ENCODE results near the gene PAM16.

DNA sequence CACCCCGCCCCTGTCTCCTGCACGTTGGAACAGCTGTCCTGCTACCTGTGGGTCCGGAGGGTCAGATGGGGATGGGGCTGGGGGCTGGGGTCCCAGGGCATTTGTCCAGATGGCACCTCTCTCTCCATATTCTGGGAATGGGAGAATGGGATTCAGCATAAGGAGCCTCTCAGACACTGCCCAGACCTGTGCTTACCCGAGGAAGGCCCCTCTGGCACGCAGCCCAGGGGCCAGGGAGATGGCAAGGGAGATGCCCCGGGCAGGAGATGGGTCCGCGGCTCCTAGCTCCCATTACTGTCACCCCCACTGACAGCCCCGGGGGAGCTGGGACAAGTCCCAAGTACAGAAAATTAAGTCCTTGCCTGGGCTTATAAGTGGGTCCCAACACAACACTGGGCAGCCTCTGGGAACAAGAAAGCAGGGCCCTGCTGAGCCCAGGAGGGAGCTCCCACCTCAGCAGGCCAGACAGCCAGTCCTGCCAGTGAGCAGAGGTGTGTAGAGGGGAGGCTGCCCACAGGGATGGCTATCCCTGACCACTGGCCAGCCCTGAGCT, 22.3 kb upstream of the PAM16 start:
- TF ChIP-seq, protein P1, sequence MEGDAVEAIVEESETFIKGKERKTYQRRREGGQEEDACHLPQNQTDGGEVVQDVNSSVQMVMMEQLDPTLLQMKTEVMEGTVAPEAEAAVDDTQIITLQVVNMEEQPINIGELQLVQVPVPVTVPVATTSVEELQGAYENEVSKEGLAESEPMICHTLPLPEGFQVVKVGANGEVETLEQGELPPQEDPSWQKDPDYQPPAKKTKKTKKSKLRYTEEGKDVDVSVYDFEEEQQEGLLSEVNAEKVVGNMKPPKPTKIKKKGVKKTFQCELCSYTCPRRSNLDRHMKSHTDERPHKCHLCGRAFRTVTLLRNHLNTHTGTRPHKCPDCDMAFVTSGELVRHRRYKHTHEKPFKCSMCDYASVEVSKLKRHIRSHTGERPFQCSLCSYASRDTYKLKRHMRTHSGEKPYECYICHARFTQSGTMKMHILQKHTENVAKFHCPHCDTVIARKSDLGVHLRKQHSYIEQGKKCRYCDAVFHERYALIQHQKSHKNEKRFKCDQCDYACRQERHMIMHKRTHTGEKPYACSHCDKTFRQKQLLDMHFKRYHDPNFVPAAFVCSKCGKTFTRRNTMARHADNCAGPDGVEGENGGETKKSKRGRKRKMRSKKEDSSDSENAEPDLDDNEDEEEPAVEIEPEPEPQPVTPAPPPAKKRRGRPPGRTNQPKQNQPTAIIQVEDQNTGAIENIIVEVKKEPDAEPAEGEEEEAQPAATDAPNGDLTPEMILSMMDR (IDR thresholded peaks at IDR 0.05; ENCODE audit: low read depth, low read length, poor library complexity, severe bottlenecking), result no peak
- TF ChIP-seq EZH2phosphoT487 (IDR thresholded peaks at IDR 0.05; ENCODE audit: borderline replicate concordance, low read length), result no peak
